ENCODE results near the gene CASP12. TPM values are rescaled to one million over a fixed set of nuclear protein-coding genes. Genes with fewer than 3 reads are reported as not detected.

Gene CASP12
- total and polyA plus RNA-seq, 9 of the 15 experiments (the other 6 are each of a cell fraction or from before 2014, with no cell fraction given) = not detected

GRCh38 chr11:104872393-104872792 lies 25.9 kb downstream of the CASP12 start (continued):
- TF ChIP-seq STAT5A (IDR thresholded peaks at IDR 0.05; ENCODE audit: borderline replicate concordance, low read length) (no peak), ZKSCAN8 (CRISPR knock-in tag; IDR thresholded peaks at IDR 0.05) (no peak), ZNF395 (CRISPR knock-in tag; IDR thresholded peaks at IDR 0.05) (no peak), POLR2G (IDR thresholded peaks at IDR 0.05; ENCODE audit: low read depth, low read length) (no peak), TCFL5 (CRISPR knock-in tag; conservative IDR thresholded peaks at IDR 0.05) (no peak), NFRKB (IDR thresholded peaks at IDR 0.05; ENCODE audit: low read depth) (no peak), HSF4 (CRISPR knock-in tag; IDR thresholded peaks at IDR 0.05; ENCODE audit: borderline replicate concordance) (no peak)

DNA sequence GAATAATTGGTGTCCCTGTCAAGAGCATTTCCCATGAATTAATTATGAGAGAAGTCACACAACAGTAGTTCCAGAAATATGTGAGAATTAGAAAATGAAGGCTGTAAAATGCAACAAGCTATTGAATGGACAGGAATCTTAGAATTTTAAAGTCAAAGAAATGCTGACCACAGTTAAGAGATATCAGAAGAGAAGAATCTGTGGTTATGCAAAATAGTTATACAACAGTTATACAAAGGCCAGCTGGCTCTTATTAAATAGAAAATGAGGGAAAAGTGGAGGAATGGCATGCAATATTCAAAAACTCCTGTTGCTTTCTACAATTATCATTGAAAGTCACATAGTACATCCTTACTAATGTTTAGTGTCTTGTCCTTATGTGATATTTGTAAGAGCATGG lies 27.4 kb downstream of the CASP12 start:
- in situ Hi-C loops (cut with MboI) = no loop called here
- Histone ChIP-seq H3K79me2 (ENCODE audit: control insufficient read depth, insufficient read depth, low read length) (no peaks in the 10 kb centered on the region), H3K9ac (ENCODE audit: insufficient read depth in 1 of 2, low read depth in 2 of 2, low read length in 2 of 2) (no peak overlapping the region), H2AFZ (ENCODE audit: low read depth, low read length) (no peak overlapping the region), H3K9me3 (replicated peaks; ENCODE audit: control insufficient read depth, insufficient read depth, low read depth, low read length) (no peaks in the 10 kb centered on the region; the same call in 1 of the 2 replicates), H3K27me3 (ENCODE audit: control insufficient read depth in 2 of 2, insufficient read depth in 2 of 2, low read length in 2 of 2) (no peaks in the 10 kb centered on the region), H3K4me3 (no peak overlapping the region), H3K4me1 (replicated peaks in 1 of 2; ENCODE audit: control insufficient read depth in 2 of 2, insufficient read depth in 2 of 2, low read length in 2 of 2) (no peaks in the 10 kb centered on the region), H4K20me1 (replicated peaks; ENCODE audit: control insufficient read depth, insufficient read depth, low read length) (no peaks in the 10 kb centered on the region), H3K36me3 (ENCODE audit: control insufficient read depth, insufficient read depth, low read length) (no peaks in the 10 kb centered on the region), H3K27ac (ENCODE audit: extremely low read depth, low read depth, low read length) (no peak overlapping the region), H3K9me1 (ENCODE audit: control insufficient read depth, insufficient read depth, low read length) (no peaks in the 10 kb centered on the region), H3K4me2 (ENCODE audit: insufficient read depth, low read length) (no peak overlapping the region)
- ChIA-PET CTCF (ENCODE audit: low intra/inter-chr PET ratio) (no interaction called here), POLR2A (no interaction called here)
- ATAC-seq (no peak), FAIRE-seq (no peak), DNase-seq (ENCODE audit: extremely low read depth in 1 of 4, low spot score in 3 of 4) (no peak)
- TF ChIP-seq POLR2B (IDR thresholded peaks at IDR 0.05; ENCODE audit: low read depth, partially characterized antibody) = no peak
- no peak for TF ChIP-seq MAFG (tag; conservative IDR thresholded peaks at IDR 0.05)
- no peak for TF ChIP-seq ZNF717 (CRISPR knock-in tag; IDR thresholded peaks at IDR 0.05)
- no peak for TF ChIP-seq FOSL1 (tag; conservative IDR thresholded peaks at IDR 0.05)
- TF ChIP-seq IRF1 (CRISPR knock-in tag; IDR thresholded peaks at IDR 0.05; ENCODE audit: borderline replicate concordance) = no peak
- TF ChIP-seq ZNF699 (CRISPR knock-in tag; IDR thresholded peaks at IDR 0.05; ENCODE audit: insufficient replicate concordance) = no peak
- TF ChIP-seq CCAR2 (IDR thresholded peaks at IDR 0.05; ENCODE audit: low read depth, low read length) = no peak
- TF ChIP-seq NELFE (IDR thresholded peaks at IDR 0.05; ENCODE audit: insufficient read depth, insufficient read length) = no peak
- TF ChIP-seq KHSRP (IDR thresholded peaks at IDR 0.05) = no peak
- TF ChIP-seq ZNF175 (CRISPR knock-in tag; IDR thresholded peaks at IDR 0.05; ENCODE audit: low read depth) = no peak
- TF ChIP-seq MBD2 (IDR thresholded peaks at IDR 0.05; ENCODE audit: borderline replicate concordance, low read depth) = no peak
- no peak for TF ChIP-seq ATF7 (IDR thresholded peaks at IDR 0.05)
- no peak for TF ChIP-seq SNRNP70 (optimal IDR thresholded peaks at IDR 0.05; ENCODE audit: low read depth, low read length)
- TF ChIP-seq TAF9B (IDR thresholded peaks at IDR 0.05; ENCODE audit: partially characterized antibody) = no peak
- no peak for TF ChIP-seq ADNP (tag; IDR thresholded peaks at IDR 0.05)
- TF ChIP-seq BCL6 (CRISPR knock-in tag; IDR thresholded peaks at IDR 0.05) = no peak
- no peak for TF ChIP-seq NFATC3 (IDR thresholded peaks at IDR 0.05)
- no peak for TF ChIP-seq ZNF77 (CRISPR knock-in tag; IDR thresholded peaks at IDR 0.05)
- intact Hi-C loops (cut with micrococcal nuclease) = no loop called here
- no TSS peak for BruUV-seq (replicated peaks)
